GM11168 (cell line): ENCODE measurements around the gene LUZP1.

Experiments
- in situ Hi-C: fragments of 300-500 bp; cut with MboI; formaldehyde crosslinking; loops from one replicate; pipeline ENCODE4 v1.12.0; 2022; ENCODE audit warnings: low sequenced_read_pairs; ENCODE audit not compliant: unreplicated experiment

LUZP1 gene

GRCh38 chr1:23191199-23191598, 22.5 kb upstream of the LUZP1 start:
- in situ Hi-C loops: no loop called here

- in situ Hi-C loops: loop anchor here (5.0 to 10.0 kb wide), 2 partner anchors 87 to 214 kb away; partner anchors contain the start of gene LACTBL1
Measured at GRCh38 chr1:23188936-23189452, 20.3 kb upstream of the LUZP1 start.

- in situ Hi-C loops: loop anchor here (5.0 to 10.0 kb wide), 2 partner anchors 86 to 214 kb away; partner anchors contain the start of gene LACTBL1
Measured at GRCh38 chr1:23188434-23188884, 19.8 kb upstream of the LUZP1 start.

GRCh38 chr1:23187637-23188036, 19.0 kb upstream of the LUZP1 start:
- in situ Hi-C loops: loop anchor here (5.0 to 10.0 kb wide), 2 partner anchors 85 to 213 kb away; partner anchors contain the start of gene LACTBL1

- in situ Hi-C loops: loop anchor here (5.0 to 10.0 kb wide), 2 partner anchors 83 to 211 kb away; partner anchors contain the start of gene LACTBL1
Measured at GRCh38 chr1:23185381-23185780, 16.7 kb upstream of the LUZP1 start.

- in situ Hi-C loops: loop anchor here (10.0 kb wide), 1 partner anchor 210 kb away; the partner anchor contains the start of gene LACTBL1
Measured at GRCh38 chr1:23184212-23184934, 15.7 kb upstream of the LUZP1 start.

- in situ Hi-C loops: loop anchor here (10.0 kb wide), 1 partner anchor 205 kb away; the partner anchor contains the start of gene LACTBL1
Measured at GRCh38 chr1:23179862-23180261, 11.2 kb upstream of the LUZP1 start.

GRCh38 chr1:23178950-23179349, 10.3 kb upstream of the LUZP1 start:
- in situ Hi-C loops: no loop called here

- in situ Hi-C loops: no loop called here
Measured at GRCh38 chr1:23178414-23178813, 9.8 kb upstream of the LUZP1 start.

GRCh38 chr1:23177438-23178380, 9.1 kb upstream of the LUZP1 start:
- in situ Hi-C loops: no loop called here

GRCh38 chr1:23177031-23177430, 8.4 kb upstream of the LUZP1 start:
- in situ Hi-C loops: no loop called here

- in situ Hi-C loops: no loop called here
Measured at GRCh38 chr1:23174426-23175110, 5.9 kb upstream of the LUZP1 start.

- in situ Hi-C loops: no loop called here
Measured at GRCh38 chr1:23171181-23171755, 2.6 kb upstream of the LUZP1 start.

- in situ Hi-C loops: no loop called here
Measured at GRCh38 chr1:23169727-23170335, 1.2 kb upstream of the LUZP1 start.

GRCh38 chr1:23169195-23169575, 529 bp upstream of the LUZP1 start:
- in situ Hi-C loops: no loop called here

GRCh38 chr1:23168079-23168444, 594 bp downstream of the LUZP1 start:
- in situ Hi-C loops: no loop called here

GRCh38 chr1:23167353-23168078, 1.1 kb downstream of the LUZP1 start:
- in situ Hi-C loops: no loop called here

- in situ Hi-C loops: no loop called here
Measured at GRCh38 chr1:23166854-23167253, 1.8 kb downstream of the LUZP1 start.

GRCh38 chr1:23163395-23163794, 5.3 kb downstream of the LUZP1 start:
- in situ Hi-C loops: no loop called here
